ENCODE data around the gene RAB9A. TPM values are rescaled to one million over a fixed set of nuclear protein-coding genes. Genes with fewer than 3 reads are reported as not detected.

RAB9A gene
- total RNA-seq, 1 experiment from 2014 or later = 29.5 TPM

- Histone ChIP-seq H3K9me2 (replicated peaks; ENCODE audit: low read length) (no peaks in the 10 kb centered on the region), H3K9me3 (ENCODE audit: low read length) (no peaks in the 10 kb centered on the region), H3K4me3 (ENCODE audit: low read length) (no peak overlapping the region), H2AFZ (ENCODE audit: low read length) (no peak overlapping the region), H3F3A (ENCODE audit: low read length, unreplicated experiment) (no peaks in the 10 kb centered on the region), H3K79me2 (ENCODE audit: low read length) (no peaks in the 10 kb centered on the region), H3K27ac (ENCODE audit: low read length) (no peak overlapping the region), H3K4me1 (ENCODE audit: insufficient read depth, low read length) (peaks cover 18% of the 10 kb centered on the region), H3K9ac (ENCODE audit: low read length) (no peak overlapping the region), H3K27me3 (ENCODE audit: low read length) (no peaks in the 10 kb centered on the region), H4K20me1 (ENCODE audit: low read length) (no peaks in the 10 kb centered on the region), H3K4me2 (ENCODE audit: low read length) (no peak overlapping the region), H3K36me3 (ENCODE audit: low read depth, low read length) (no peaks in the 10 kb centered on the region)
- no TSS peak for BruUV-seq (replicated peaks)
- TF ChIP-seq, protein P1, sequence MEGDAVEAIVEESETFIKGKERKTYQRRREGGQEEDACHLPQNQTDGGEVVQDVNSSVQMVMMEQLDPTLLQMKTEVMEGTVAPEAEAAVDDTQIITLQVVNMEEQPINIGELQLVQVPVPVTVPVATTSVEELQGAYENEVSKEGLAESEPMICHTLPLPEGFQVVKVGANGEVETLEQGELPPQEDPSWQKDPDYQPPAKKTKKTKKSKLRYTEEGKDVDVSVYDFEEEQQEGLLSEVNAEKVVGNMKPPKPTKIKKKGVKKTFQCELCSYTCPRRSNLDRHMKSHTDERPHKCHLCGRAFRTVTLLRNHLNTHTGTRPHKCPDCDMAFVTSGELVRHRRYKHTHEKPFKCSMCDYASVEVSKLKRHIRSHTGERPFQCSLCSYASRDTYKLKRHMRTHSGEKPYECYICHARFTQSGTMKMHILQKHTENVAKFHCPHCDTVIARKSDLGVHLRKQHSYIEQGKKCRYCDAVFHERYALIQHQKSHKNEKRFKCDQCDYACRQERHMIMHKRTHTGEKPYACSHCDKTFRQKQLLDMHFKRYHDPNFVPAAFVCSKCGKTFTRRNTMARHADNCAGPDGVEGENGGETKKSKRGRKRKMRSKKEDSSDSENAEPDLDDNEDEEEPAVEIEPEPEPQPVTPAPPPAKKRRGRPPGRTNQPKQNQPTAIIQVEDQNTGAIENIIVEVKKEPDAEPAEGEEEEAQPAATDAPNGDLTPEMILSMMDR (conservative IDR thresholded peaks at IDR 0.05; ENCODE audit: low read depth, low read length) = no peak
- TF ChIP-seq EZH2 (IDR thresholded peaks at IDR 0.05; ENCODE audit: low read length, unreplicated experiment) (no peak), EZH2phosphoT487 (IDR thresholded peaks at IDR 0.05; ENCODE audit: borderline replicate concordance, low read length) (no peak)
- DNase-seq = no peak
- no peak for ATAC-seq
- POLR2A ChIA-PET (ENCODE audit: unreplicated experiment) = no interaction called here
- intact Hi-C loops (cut with micrococcal nuclease) = no loop called here
- CTCF ChIA-PET = no interaction called here
Observed at GRCh38 chrX:13664020-13664419, 24.9 kb upstream of the RAB9A start.

- Histone ChIP-seq H2AFZ (ENCODE audit: low read length) (no peak overlapping the region), H3K9me3 (ENCODE audit: low read length) (no peaks in the 10 kb centered on the region), H3K27me3 (ENCODE audit: low read length) (no peaks in the 10 kb centered on the region), H3K4me2 (ENCODE audit: low read length) (no peak overlapping the region), H3K9me2 (replicated peaks; ENCODE audit: low read length) (no peaks in the 10 kb centered on the region), H4K20me1 (ENCODE audit: low read length) (no peaks in the 10 kb centered on the region), H3K4me1 (ENCODE audit: insufficient read depth, low read length) (peaks cover 23% of the 10 kb centered on the region), H3K27ac (ENCODE audit: low read length) (no peak overlapping the region), H3K4me3 (ENCODE audit: low read length) (no peak overlapping the region), H3F3A (ENCODE audit: low read length, unreplicated experiment) (no peaks in the 10 kb centered on the region), H3K79me2 (ENCODE audit: low read length) (no peaks in the 10 kb centered on the region), H3K36me3 (ENCODE audit: low read depth, low read length) (no peaks in the 10 kb centered on the region), H3K9ac (ENCODE audit: low read length) (no peak overlapping the region)
- no TSS peak for BruUV-seq (replicated peaks)
- ATAC-seq (no peak; the same call in 1 of the 2 replicates), DNase-seq (no peak)
- intact Hi-C loops (cut with micrococcal nuclease) = no loop called here
- TF ChIP-seq, protein P1 (conservative IDR thresholded peaks at IDR 0.05; ENCODE audit: low read depth, low read length) = no peak
- TF ChIP-seq EZH2phosphoT487 (IDR thresholded peaks at IDR 0.05; ENCODE audit: borderline replicate concordance, low read length) = no peak
- no peak for TF ChIP-seq EZH2 (IDR thresholded peaks at IDR 0.05; ENCODE audit: low read length, unreplicated experiment)
- ChIA-PET CTCF (no interaction called here), POLR2A (ENCODE audit: unreplicated experiment) (no interaction called here)
Observed at GRCh38 chrX:13666836-13667235, 22.1 kb upstream of the RAB9A start.

GRCh38 chrX:13667919-13668318, 21.0 kb upstream of the RAB9A start:
- Histone ChIP-seq H3K4me2 (ENCODE audit: low read length) (no peak overlapping the region), H3K9me2 (replicated peaks; ENCODE audit: low read length) (no peaks in the 10 kb centered on the region), H2AFZ (ENCODE audit: low read length) (no peak overlapping the region), H3K79me2 (ENCODE audit: low read length) (no peaks in the 10 kb centered on the region), H3K9me3 (ENCODE audit: low read length) (no peaks in the 10 kb centered on the region), H3K27me3 (ENCODE audit: low read length) (no peaks in the 10 kb centered on the region), H3K36me3 (ENCODE audit: low read depth, low read length) (no peaks in the 10 kb centered on the region), H4K20me1 (ENCODE audit: low read length) (no peaks in the 10 kb centered on the region), H3F3A (ENCODE audit: low read length, unreplicated experiment) (no peaks in the 10 kb centered on the region), H3K4me3 (ENCODE audit: low read length) (no peak overlapping the region), H3K9ac (ENCODE audit: low read length) (no peak overlapping the region), H3K27ac (ENCODE audit: low read length) (peak overlapping the region; percentile 84), H3K4me1 (ENCODE audit: insufficient read depth, low read length) (peaks cover 23% of the 10 kb centered on the region)
- DNase-seq = peak; percentile 26
- POLR2A ChIA-PET (ENCODE audit: unreplicated experiment) = no interaction called here
- no peak; the same call in 1 of the 2 replicates for ATAC-seq
- TF ChIP-seq, protein P1 (conservative IDR thresholded peaks at IDR 0.05; ENCODE audit: low read depth, low read length) = no peak
- TF ChIP-seq EZH2 (IDR thresholded peaks at IDR 0.05; ENCODE audit: low read length, unreplicated experiment) (no peak), EZH2phosphoT487 (IDR thresholded peaks at IDR 0.05; ENCODE audit: borderline replicate concordance, low read length) (no peak)
- BruUV-seq (replicated peaks) = no TSS peak
- CTCF ChIA-PET = no interaction called here
- intact Hi-C loops (cut with micrococcal nuclease) = no loop called here

Measured in PC-3 (cell line).